ENCODE data around the gene C11orf91. TPM values are rescaled to one million over a fixed set of nuclear protein-coding genes. Genes with fewer than 3 reads are reported as not detected.

The C11orf91 gene
- total RNA-seq, 1 experiment from 2014 or later = 0.22 TPM

GRCh38 chr11:33670250-33671011, 30.2 kb downstream of the C11orf91 start (continued):
- TF ChIP-seq, protein P1, sequence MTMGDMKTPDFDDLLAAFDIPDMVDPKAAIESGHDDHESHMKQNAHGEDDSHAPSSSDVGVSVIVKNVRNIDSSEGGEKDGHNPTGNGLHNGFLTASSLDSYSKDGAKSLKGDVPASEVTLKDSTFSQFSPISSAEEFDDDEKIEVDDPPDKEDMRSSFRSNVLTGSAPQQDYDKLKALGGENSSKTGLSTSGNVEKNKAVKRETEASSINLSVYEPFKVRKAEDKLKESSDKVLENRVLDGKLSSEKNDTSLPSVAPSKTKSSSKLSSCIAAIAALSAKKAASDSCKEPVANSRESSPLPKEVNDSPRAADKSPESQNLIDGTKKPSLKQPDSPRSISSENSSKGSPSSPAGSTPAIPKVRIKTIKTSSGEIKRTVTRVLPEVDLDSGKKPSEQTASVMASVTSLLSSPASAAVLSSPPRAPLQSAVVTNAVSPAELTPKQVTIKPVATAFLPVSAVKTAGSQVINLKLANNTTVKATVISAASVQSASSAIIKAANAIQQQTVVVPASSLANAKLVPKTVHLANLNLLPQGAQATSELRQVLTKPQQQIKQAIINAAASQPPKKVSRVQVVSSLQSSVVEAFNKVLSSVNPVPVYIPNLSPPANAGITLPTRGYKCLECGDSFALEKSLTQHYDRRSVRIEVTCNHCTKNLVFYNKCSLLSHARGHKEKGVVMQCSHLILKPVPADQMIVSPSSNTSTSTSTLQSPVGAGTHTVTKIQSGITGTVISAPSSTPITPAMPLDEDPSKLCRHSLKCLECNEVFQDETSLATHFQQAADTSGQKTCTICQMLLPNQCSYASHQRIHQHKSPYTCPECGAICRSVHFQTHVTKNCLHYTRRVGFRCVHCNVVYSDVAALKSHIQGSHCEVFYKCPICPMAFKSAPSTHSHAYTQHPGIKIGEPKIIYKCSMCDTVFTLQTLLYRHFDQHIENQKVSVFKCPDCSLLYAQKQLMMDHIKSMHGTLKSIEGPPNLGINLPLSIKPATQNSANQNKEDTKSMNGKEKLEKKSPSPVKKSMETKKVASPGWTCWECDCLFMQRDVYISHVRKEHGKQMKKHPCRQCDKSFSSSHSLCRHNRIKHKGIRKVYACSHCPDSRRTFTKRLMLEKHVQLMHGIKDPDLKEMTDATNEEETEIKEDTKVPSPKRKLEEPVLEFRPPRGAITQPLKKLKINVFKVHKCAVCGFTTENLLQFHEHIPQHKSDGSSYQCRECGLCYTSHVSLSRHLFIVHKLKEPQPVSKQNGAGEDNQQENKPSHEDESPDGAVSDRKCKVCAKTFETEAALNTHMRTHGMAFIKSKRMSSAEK (CRISPR knock-in tag; IDR thresholded peaks at IDR 0.05; ENCODE audit: borderline replicate concordance) = no peak
- TF ChIP-seq ZNF317 (CRISPR knock-in tag; IDR thresholded peaks at IDR 0.05; ENCODE audit: borderline replicate concordance, low read depth) (no peak), USF1 (CRISPR knock-in tag; IDR thresholded peaks at IDR 0.05) (no peak), NR1H2 (CRISPR knock-in tag; IDR thresholded peaks at IDR 0.05) (no peak), OVOL2 (CRISPR knock-in tag; IDR thresholded peaks at IDR 0.05; ENCODE audit: borderline replicate concordance) (no peak), HMGA2 (CRISPR knock-in tag; IDR thresholded peaks at IDR 0.05) (no peak)

DNA sequence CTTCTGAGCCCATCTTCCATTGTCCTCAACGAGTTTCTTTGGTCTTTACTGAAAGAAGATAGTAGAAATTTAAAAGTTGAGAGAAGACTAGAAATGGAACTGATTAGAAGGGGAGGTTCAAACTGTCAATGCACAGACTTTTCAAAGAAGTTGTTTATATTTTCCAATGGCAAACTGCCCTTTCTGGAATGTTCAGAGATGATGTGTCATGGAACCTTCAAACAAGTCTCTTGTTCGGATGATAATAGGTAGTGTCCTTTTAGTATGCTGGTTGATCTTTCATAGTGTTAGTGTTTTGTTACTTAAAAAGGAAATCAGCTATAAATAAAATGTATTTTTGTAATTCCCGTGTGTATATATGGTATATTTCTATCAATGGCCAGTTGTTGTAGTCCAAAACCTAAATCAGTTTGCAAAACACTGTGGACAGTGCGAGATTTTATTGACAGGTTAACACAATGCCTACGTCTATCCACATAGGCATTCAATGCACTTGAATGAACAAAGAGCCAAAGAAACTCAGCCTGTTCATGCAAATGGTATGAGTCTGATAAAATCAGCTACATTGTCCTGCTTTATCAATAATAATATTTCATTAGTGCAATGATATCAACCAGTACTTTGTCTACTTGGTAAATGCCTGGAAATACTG, 30.9 kb downstream of the C11orf91 start:
- Mint-ChIP-seq H3K4me1 (peaks cover 51% of the 10 kb centered on the region), H3K27ac (no peak overlapping the region), H3K27me3 (ENCODE audit: low read depth) (no peaks in the 10 kb centered on the region), H3K36me3 (peaks cover 5% of the 10 kb centered on the region), H3K4me3 (no peak overlapping the region), H3K9me3 (peaks cover 13% of the 10 kb centered on the region)
- CTCF ChIA-PET = interaction anchor here (1.2 kb wide), 1 partner anchor 73 kb away, joined by 3 read pairs; no protein-coding TSS in a partner anchor
- POLR2A ChIA-PET = no interaction called here
- DNase-seq (ENCODE audit: low spot score) (no peak), ATAC-seq (no peak)
- TF ChIP-seq ELF4 (CRISPR knock-in tag; IDR thresholded peaks at IDR 0.05; ENCODE audit: low read depth) (no peak), ZNF512 (CRISPR knock-in tag; IDR thresholded peaks at IDR 0.05; ENCODE audit: borderline replicate concordance) (no peak), RELA (CRISPR knock-in tag; IDR thresholded peaks at IDR 0.05; ENCODE audit: borderline replicate concordance) (no peak), MYBL2 (CRISPR knock-in tag; IDR thresholded peaks at IDR 0.05) (no peak), TP53 (CRISPR knock-in tag; IDR thresholded peaks at IDR 0.05) (no peak), SMAD3 (CRISPR knock-in tag; IDR thresholded peaks at IDR 0.05; ENCODE audit: borderline replicate concordance) (no peak), ZNF671 (CRISPR knock-in tag; IDR thresholded peaks at IDR 0.05) (no peak), ZBTB21 (CRISPR knock-in tag; IDR thresholded peaks at IDR 0.05; ENCODE audit: borderline replicate concordance) (no peak), PRDM15 (CRISPR knock-in tag; IDR thresholded peaks at IDR 0.05) (no peak), NFE2L1 (CRISPR knock-in tag; IDR thresholded peaks at IDR 0.05) (no peak), RORB (CRISPR knock-in tag; IDR thresholded peaks at IDR 0.05) (no peak), JAZF1 (CRISPR knock-in tag; IDR thresholded peaks at IDR 0.05) (no peak)
- TF ChIP-seq, protein P2, sequence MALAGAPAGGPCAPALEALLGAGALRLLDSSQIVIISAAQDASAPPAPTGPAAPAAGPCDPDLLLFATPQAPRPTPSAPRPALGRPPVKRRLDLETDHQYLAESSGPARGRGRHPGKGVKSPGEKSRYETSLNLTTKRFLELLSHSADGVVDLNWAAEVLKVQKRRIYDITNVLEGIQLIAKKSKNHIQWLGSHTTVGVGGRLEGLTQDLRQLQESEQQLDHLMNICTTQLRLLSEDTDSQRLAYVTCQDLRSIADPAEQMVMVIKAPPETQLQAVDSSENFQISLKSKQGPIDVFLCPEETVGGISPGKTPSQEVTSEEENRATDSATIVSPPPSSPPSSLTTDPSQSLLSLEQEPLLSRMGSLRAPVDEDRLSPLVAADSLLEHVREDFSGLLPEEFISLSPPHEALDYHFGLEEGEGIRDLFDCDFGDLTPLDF (CRISPR knock-in tag; IDR thresholded peaks at IDR 0.05) = no peak
- TF ChIP-seq, protein P1 (CRISPR knock-in tag; IDR thresholded peaks at IDR 0.05; ENCODE audit: borderline replicate concordance) = no peak
